IMR-90 (cell line): ENCODE data around the gene THOP1. TPM values are rescaled to one million over a fixed set of nuclear protein-coding genes. Genes with fewer than 3 reads are reported as not detected.

ENCODE experiments used
- ATAC-seq: fragments of 200-7000 bp; cut with Tn5 transposase; 2 replicates; pipeline ENCODE4 v1.9.1; 2020; ENCODE audit warnings: low read depth, mild to moderate bottlenecking, moderate library complexity
- BruUV-seq: library from RNA; stranded (reverse); fragments of 400-500 nt; replicated peaks from 2 replicates; lab custom pipeline; 2021; lab: Mats Ljungman, UMichigan
- CTCF ChIA-PET: fragments of 300-600 bp; formaldehyde crosslinking; extraction: SDS; loops from one replicate; lab custom pipeline; 2021; ENCODE audit warnings: antibody characterized with exemption; lab: Yijun Ruan, JAX
- POLR2A ChIA-PET: fragments of 300-600 bp; sonication (Branson Sonifier 250); formaldehyde crosslinking; loops from one replicate; lab custom pipeline; 2022; ENCODE audit warnings: antibody characterized with exemption; ENCODE audit not compliant: unreplicated experiment; lab: Charles Lee
- DNase-seq: peaks from one replicate; pipeline ENCODE4 v3.0.0; 2013
- H2AFZ ChIP-seq: replicated peaks from 2 replicates; pipeline ENCODE3; 2013; ENCODE audit warnings: low read length, mild to moderate bottlenecking; ENCODE audit not compliant: poor library complexity
- H2AK5ac ChIP-seq: 2 replicates; pipeline ENCODE4 v1.6.1; 2013; ENCODE audit warnings: low read depth, low read length, inconsistent platforms
- H2AK9ac ChIP-seq: replicated peaks from 2 replicates; pipeline ENCODE3; 2013; ENCODE audit warnings: mild to moderate bottlenecking, low read depth, low read length, moderate library complexity; ENCODE audit not compliant: poor library complexity
- H2BK120ac ChIP-seq: 2 replicates; pipeline ENCODE4 v1.6.1; 2013; ENCODE audit warnings: low read depth, low read length, inconsistent platforms
- H2BK15ac ChIP-seq: 3 replicates; pipeline ENCODE4 v1.6.1; 2013; ENCODE audit warnings: low read depth, low read length, inconsistent platforms
- H2BK20ac ChIP-seq: 2 replicates; pipeline ENCODE4 v1.6.1; 2013; ENCODE audit warnings: low read depth, mild to moderate bottlenecking, inconsistent platforms, low read length, moderate library complexity
- H2BK5ac ChIP-seq: 2 replicates; pipeline ENCODE4 v1.6.1; 2013; ENCODE audit warnings: mild to moderate bottlenecking, low read depth, low read length, inconsistent platforms; ENCODE audit not compliant: poor library complexity, severe bottlenecking
- H3K14ac ChIP-seq: replicated peaks from 2 replicates; pipeline ENCODE4 v1.6.1; 2013; ENCODE audit warnings: low read depth, low read length, inconsistent platforms
- H3K18ac ChIP-seq: 2 replicates; pipeline ENCODE4 v1.6.1; 2013; ENCODE audit warnings: low read depth, low read length, control low read depth
- H3K23ac ChIP-seq: 2 replicates; pipeline ENCODE4 v1.6.1; 2013; ENCODE audit warnings: low read depth, low read length, inconsistent platforms
- H3K27ac ChIP-seq: 2 replicates; pipeline ENCODE4 v1.5.1; 2013; ENCODE audit warnings: mild to moderate bottlenecking, control low read depth, low read length; ENCODE audit not compliant: insufficient read depth
- H3K27me3 ChIP-seq: 2 replicates; pipeline ENCODE4 v1.6.1; 2013; ENCODE audit warnings: low read length; ENCODE audit not compliant: control insufficient read depth, insufficient read depth
- H3K36me3 ChIP-seq: 2 replicates; pipeline ENCODE4 v1.6.1; 2013; ENCODE audit warnings: low read length, mixed read lengths; ENCODE audit not compliant: control insufficient read depth, insufficient read depth
- H3K4ac ChIP-seq: 2 replicates; pipeline ENCODE4 v1.6.1; 2013; ENCODE audit warnings: low read depth, low read length, inconsistent platforms
- H3K4me1 ChIP-seq: 2 replicates; pipeline ENCODE4 v1.6.1; 2013; ENCODE audit warnings: low read length, mixed read lengths; ENCODE audit not compliant: control insufficient read depth, insufficient read depth
- H3K4me2 ChIP-seq: 2 replicates; pipeline ENCODE4 v1.6.1; 2013; ENCODE audit warnings: low read depth, mild to moderate bottlenecking, control low read depth, low read length, moderate library complexity
- H3K4me3 ChIP-seq: 2 replicates; pipeline ENCODE4 v1.5.1; 2013; ENCODE audit warnings: low read depth, mild to moderate bottlenecking, control low read depth, low read length, moderate library complexity; ENCODE audit not compliant: insufficient read depth
- H3K56ac ChIP-seq: 2 replicates; pipeline ENCODE4 v1.6.1; 2013; ENCODE audit warnings: low read length, inconsistent platforms; ENCODE audit not compliant: insufficient read depth; ENCODE audit errors: extremely low read depth
- H3K79me1 ChIP-seq, 2 experiments: 2 replicates each; pipeline ENCODE4 v1.6.1; 2013; ENCODE audit warnings: low read length in 2 of 2, inconsistent platforms in 1 of 2, low read depth in 1 of 2
- H3K9ac ChIP-seq: 2 replicates; pipeline ENCODE4 v1.6.1; 2013; ENCODE audit warnings: low read depth, low read length, control low read depth
- H3K9me1 ChIP-seq: 2 replicates; pipeline ENCODE4 v1.6.1; 2013; ENCODE audit warnings: low read length, inconsistent platforms; ENCODE audit not compliant: insufficient read depth
- H3K9me3 ChIP-seq: 2 replicates; pipeline ENCODE4 v1.6.1; 2013; ENCODE audit warnings: low read length; ENCODE audit not compliant: control insufficient read depth, insufficient read depth
- H4K20me1 ChIP-seq: 2 replicates; pipeline ENCODE4 v1.6.1; 2013; ENCODE audit warnings: low read length, inconsistent platforms; ENCODE audit not compliant: insufficient read depth
- H4K5ac ChIP-seq: 2 replicates; pipeline ENCODE4 v1.6.1; 2013; ENCODE audit warnings: mild to moderate bottlenecking, low read depth, low read length, control low read depth
- H4K8ac ChIP-seq, 2 experiments: 2 replicates each; pipeline ENCODE4 v1.6.1; 2013; ENCODE audit warnings: low read depth in 2 of 2, low read length in 2 of 2, control low read depth in 1 of 2, inconsistent platforms in 1 of 2
- H4K91ac ChIP-seq: 2 replicates; pipeline ENCODE4 v1.6.1; 2013; ENCODE audit warnings: low read depth, low read length, inconsistent platforms; ENCODE audit not compliant: insufficient read depth
- BHLHE40 ChIP-seq: fragments of 150-350 bp; IDR thresholded peaks from 2 replicates; pipeline ENCODE4 v1.6.1; 2016; ENCODE audit warnings: mild to moderate bottlenecking, low read depth, low read length
- CEBPB ChIP-seq: IDR thresholded peaks from 2 replicates; pipeline ENCODE4 v1.6.1; 2012; ENCODE audit warnings: low read depth, low read length, improper control_type of control experiment
- FOS ChIP-seq: fragments of 150-350 bp; IDR thresholded peaks from 2 replicates; pipeline ENCODE4 v1.6.1; 2016; ENCODE audit warnings: low read depth, low read length
- MXI1 ChIP-seq: IDR thresholded peaks from 2 replicates; pipeline ENCODE4 v1.6.1; 2012; ENCODE audit warnings: low read depth, mild to moderate bottlenecking, low read length, moderate library complexity, borderline replicate concordance
- NFE2L2 ChIP-seq: fragments of 150-350 bp; IDR thresholded peaks from 2 replicates; pipeline ENCODE4 v1.6.1; 2016; ENCODE audit warnings: low read depth, mild to moderate bottlenecking, low read length
- RAD21 ChIP-seq: IDR thresholded peaks from 2 replicates; pipeline ENCODE4 v1.6.1; 2012; ENCODE audit warnings: low read length, improper control_type of control experiment
- RCOR1 ChIP-seq: IDR thresholded peaks from 2 replicates; pipeline ENCODE4 v1.6.1; 2012; ENCODE audit warnings: mild to moderate bottlenecking, low read length, improper control_type of control experiment; ENCODE audit not compliant: insufficient replicate concordance
- SMC3 ChIP-seq: fragments of 150-350 bp; IDR thresholded peaks from 2 replicates; pipeline ENCODE4 v1.6.1; 2016; ENCODE audit warnings: low read depth, mild to moderate bottlenecking, antibody characterized with exemption, low read length, moderate library complexity
- WGBS, 2 experiments: methylation state at CpG; one replicate each; pipeline versions ENCODE4 v1.1.5 to v1.1.7; 2013; ENCODE audit warnings: missing lambda C conversion rate in 2 of 2; ENCODE audit not compliant: insufficient read length in 1 of 2; ENCODE audit errors: extremely low coverage in 2 of 2; 5-methylcytosine and 5-hydroxymethylcytosine counted together
- dilution Hi-C: fragments of 300-500 bp; cut with HindIII; formaldehyde crosslinking; loops from one replicate; pipeline ENCODE4 v1.14.3; 2018; ENCODE audit warnings: low sequenced_read_pairs; ENCODE audit not compliant: unreplicated experiment
- in situ Hi-C: fragments of 300-500 bp; cut with MboI; formaldehyde crosslinking; loops from 3 replicates; pipeline ENCODE4 v1.14.3; 2019; ENCODE audit warnings: low sequenced_read_pairs, inconsistent platforms, mixed read lengths
- intact Hi-C: fragments of 100-400 bp; cut with micrococcal nuclease; formaldehyde crosslinking; loops from 2 replicates; pipeline ENCODE4 v1.10.0; 2022
- polyA plus RNA-seq, 3 experiments: library from polyadenylated mRNA; depleted of rRNA; stranded (reverse); fragments of >200 nt; gene quantifications; 2 replicates each; pipeline ENCODE4 v1.2.3, GENCODE V29; 2012; ENCODE audit warnings: low replicate concordance in 1 of 3
- total RNA-seq: library from RNA; depleted of rRNA; stranded (reverse); fragments of >200 nt; gene quantifications from 2 replicates; pipeline ENCODE4 v1.2.3, GENCODE V29; 2012
- TF ChIP-seq, protein P1 (sequence below): fragments of 150-350 bp; IDR thresholded peaks from 2 replicates; pipeline ENCODE4 v1.6.1; 2016; ENCODE audit warnings: low read depth, mild to moderate bottlenecking, low read length, moderate library complexity, borderline replicate concordance

Gene THOP1
- total and polyA plus RNA-seq, 2 of the 4 experiments (the other 2 are of a cell fraction): 57.5 to 91.9 TPM

DNA sequence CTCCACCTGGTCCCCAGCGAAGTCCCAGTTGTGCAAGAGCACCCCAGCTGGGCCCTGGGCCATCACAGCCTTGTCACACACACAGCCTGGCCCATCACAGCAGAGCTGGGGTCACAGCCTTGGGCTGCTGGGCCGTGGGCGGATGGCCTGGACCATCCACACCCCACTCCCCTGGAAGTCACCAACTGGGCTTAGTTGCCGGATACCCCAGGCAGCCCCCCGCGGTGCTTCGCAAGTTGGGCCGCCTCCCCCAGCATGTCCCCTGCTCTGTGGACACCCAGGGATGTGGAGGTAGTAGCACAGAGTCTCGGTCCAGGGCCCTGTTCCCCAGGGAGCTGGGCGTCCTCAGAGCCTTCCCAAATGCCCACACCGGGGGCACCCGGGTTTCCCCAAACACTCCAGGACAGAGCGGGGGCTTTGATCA lies 29.9 kb downstream of the THOP1 start:
- H2AK9ac ChIP-seq: no peak overlapping the region
- H2BK15ac ChIP-seq: no peak overlapping the region
- H2BK120ac ChIP-seq: no peak overlapping the region
- no peak overlapping the region for H3K27ac ChIP-seq
- H3K14ac ChIP-seq: no peak overlapping the region
- no peak overlapping the region for H2AFZ ChIP-seq
- TF ChIP-seq RAD21: no peak
- no peak for TF ChIP-seq CEBPB
- TF ChIP-seq BHLHE40: no peak
- no peak for TF ChIP-seq NFE2L2
- no peak for TF ChIP-seq FOS
- TF ChIP-seq RCOR1: no peak
- TF ChIP-seq, protein P1, sequence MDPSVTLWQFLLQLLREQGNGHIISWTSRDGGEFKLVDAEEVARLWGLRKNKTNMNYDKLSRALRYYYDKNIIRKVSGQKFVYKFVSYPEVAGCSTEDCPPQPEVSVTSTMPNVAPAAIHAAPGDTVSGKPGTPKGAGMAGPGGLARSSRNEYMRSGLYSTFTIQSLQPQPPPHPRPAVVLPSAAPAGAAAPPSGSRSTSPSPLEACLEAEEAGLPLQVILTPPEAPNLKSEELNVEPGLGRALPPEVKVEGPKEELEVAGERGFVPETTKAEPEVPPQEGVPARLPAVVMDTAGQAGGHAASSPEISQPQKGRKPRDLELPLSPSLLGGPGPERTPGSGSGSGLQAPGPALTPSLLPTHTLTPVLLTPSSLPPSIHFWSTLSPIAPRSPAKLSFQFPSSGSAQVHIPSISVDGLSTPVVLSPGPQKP: no peak
- no peak for TF ChIP-seq MXI1
- TF ChIP-seq SMC3: no peak
- no peak overlapping the region for H3K4ac ChIP-seq
- no peak overlapping the region for H2AK5ac ChIP-seq
- no peaks in the 10 kb centered on the region for H3K9me3 ChIP-seq
- H3K36me3 ChIP-seq: peaks cover 19% of the 10 kb centered on the region
- WGBS, 2 experiments: no CpG with 5 or more reads among the region's 13 CpGs
- no peaks in the 10 kb centered on the region for H3K27me3 ChIP-seq
- no peak overlapping the region for H4K8ac ChIP-seq
- ATAC-seq: no peak
- H3K9ac ChIP-seq: no peak overlapping the region
- no peak overlapping the region for H4K5ac ChIP-seq
- H3K56ac ChIP-seq: no peak overlapping the region
- no peak overlapping the region for H3K18ac ChIP-seq
- in situ Hi-C loops (no loop called here), dilution Hi-C loops (no loop called here), intact Hi-C loops (no loop called here)
- 0 out of 2 replicates have a peak, but pooled peaks cover 1% of the 10 kb centered on the region for H3K9me1 ChIP-seq
- POLR2A ChIA-PET: no interaction called here
- CTCF ChIA-PET: no interaction called here
- no peaks in the 10 kb centered on the region for H3K4me1 ChIP-seq
- no peak overlapping the region for H3K4me3 ChIP-seq
- H3K79me1 ChIP-seq: peaks cover 2% of the 10 kb centered on the region in 2 experiments; a peak in 2 of 4 replicates
- no peak for DNase-seq
- no peak overlapping the region for H3K4me2 ChIP-seq
- H2BK20ac ChIP-seq: no peak overlapping the region
- H4K20me1 ChIP-seq: no peaks in the 10 kb centered on the region; the same call in 1 of the 2 replicates
- no TSS peak for BruUV-seq
- no peak overlapping the region for H3K23ac ChIP-seq
- no peak overlapping the region for H2BK5ac ChIP-seq
- H4K91ac ChIP-seq: no peak overlapping the region
